GM21737 (cell line): ENCODE measurements around the gene KIF2A.

Experiments used
- ATAC-seq: cut with Tn5 transposase; IDR thresholded peaks from one replicate; pipeline ENCODE4 v1.9.1; 2021; ENCODE audit warnings: mild to moderate bottlenecking, moderate library complexity; ENCODE audit not compliant: unreplicated experiment

The KIF2A gene

GRCh38 chr5:62374090-62374489, 68.1 kb downstream of the KIF2A start:
- no peak for ATAC-seq

GRCh38 chr5:62375627-62376026, 69.6 kb downstream of the KIF2A start:
- ATAC-seq: no peak

DNA sequence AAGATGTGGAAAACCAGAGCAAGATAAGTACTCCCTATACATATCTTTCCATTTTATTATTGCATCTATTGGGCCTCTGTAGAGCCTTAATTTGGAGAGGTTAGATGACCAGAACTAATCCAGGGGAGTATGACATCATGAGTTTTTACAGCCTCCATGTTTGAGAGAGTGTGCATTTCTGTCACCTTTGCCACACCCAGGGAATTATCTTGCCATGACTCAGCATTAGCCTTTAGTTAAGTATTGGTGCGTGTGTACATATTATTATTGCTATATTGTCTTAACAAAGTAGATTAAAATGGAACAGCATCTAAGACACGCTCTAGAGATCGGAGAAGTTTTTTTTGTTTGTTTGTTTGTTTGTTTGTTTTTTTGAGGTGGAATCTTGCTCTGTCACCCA, 70.1 kb downstream of the KIF2A start:
- no peak for ATAC-seq

GRCh38 chr5:62385131-62385530, 79.1 kb downstream of the KIF2A start:
- ATAC-seq: no peak

DNA sequence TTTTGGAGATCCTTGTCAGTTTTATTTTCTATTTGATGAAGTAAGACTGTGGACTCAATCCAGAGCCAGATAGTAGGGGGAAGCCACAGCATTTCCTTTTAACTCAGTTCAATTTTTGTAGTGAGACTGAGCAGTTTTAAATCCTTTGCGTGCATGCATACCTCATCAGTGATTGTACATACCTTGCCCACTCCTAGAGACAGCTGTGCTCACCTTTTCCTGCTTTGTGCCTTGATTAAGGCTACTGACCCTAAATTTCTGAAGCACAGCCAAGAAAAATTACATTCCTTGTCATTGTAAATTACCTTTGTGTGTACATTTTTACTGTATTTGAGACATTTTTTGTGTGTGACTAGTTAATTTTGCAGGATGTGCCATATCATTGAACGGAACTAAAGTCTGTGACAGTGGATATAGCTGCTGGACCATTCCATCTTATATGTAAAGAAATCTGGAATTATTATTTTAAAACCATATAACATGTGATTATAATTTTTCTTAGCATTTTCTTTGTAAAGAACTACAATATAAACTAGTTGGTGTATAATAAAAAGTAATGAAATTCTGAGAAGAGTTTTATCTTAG, 79.9 kb downstream of the KIF2A start:
- ATAC-seq: no peak

DNA sequence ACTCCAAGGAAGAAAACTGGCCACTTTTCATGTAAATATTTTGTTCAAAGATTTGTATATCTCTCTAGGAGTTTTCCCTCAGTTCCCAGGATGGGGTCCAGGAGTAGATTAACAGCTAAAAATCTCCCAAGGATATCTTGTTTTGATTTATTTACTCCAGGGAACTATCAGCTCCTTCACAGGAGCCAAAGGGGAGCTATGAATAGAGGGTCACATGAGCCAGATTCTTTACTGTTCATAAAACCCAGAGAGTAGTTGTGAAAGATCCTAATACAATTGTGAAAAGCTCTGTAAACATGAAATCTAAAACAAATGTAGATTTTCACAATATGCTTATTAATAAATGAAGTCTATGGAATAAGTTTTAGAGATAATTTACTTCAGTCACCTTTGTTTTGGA, 80.8 kb downstream of the KIF2A start:
- ATAC-seq: no peak

DNA sequence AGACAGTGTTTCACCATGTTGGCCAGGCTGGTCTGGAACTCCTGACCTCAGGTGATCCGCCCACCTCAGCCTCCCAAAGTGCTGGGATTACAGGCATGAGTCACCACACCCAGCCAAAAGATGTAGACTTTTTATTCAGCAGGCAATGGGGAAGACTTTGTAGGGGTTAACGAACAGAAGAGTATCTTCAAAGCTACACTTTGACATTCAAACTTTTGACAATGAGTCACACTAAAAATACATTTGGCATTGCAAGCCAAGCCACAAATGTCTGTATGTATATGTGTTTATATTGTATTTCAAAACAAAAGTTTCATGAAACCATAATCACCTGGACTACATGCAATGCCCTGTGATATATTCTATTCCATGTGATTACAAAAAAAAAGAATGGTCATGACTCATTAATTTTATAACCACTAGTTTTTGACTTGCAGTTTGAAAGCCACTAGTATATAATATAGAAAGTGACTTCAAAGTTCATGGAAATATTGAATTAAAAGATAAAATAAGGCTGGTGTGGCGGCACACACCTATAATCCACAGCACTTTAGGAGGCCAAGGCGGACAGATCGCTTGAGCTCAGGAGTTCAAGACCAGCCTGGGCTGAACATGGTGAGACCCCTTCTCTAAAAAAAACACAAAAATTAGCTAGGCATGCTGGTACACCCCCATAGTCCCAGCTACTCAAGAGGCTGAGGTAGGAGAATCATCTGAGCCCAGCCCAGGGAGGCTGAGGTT, 89.4 kb downstream of the KIF2A start:
- ATAC-seq: no peak

DNA sequence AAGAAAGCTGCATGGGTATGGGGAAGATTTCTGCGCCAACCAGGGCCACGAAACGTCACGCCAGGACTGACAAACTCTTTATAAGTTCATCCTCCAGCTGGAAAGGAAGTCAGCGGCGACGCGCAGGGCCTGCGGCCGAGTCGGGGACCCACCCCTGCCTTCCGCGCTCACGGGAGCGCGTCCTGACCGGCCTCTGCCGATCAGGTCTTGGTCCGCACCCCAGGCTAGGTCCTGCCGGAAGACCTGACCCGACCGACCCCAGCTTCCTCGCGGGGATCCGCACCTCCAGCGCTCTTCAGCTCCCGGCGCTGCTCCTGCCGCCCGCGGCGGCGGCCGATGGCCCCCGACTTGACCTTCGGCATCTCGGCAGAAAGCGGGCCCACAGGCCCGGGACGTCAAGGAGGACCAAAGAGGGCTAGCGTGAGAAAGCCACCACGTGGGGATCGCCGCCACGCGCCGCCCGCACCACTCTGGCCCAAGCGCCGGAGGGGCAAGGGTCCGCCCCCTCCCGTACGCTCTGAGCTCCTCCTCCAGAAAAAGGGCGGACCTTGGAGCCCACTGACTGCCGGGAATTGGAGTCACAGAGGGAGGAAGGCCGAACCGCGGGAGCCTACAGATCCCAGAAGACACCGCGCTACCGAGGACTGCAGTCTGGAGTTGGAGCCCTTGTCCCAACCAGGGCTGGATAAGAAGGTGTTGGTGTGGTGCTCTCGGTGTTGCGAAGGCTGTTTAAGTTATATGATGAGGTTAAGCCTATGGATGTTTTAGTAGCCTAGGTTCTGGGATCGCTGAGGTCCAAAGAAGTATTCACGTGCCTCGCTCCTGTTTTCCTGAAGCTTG, 97.6 kb downstream of the KIF2A start, which contains the start of gene DIMT1:
DIMT1 (minus strand) TSS at position 495 of the 840 bp plus-strand sequence; CDS start at position 362, 133 bp downstream.
- peak; percentile 99 for ATAC-seq

- ATAC-seq: peak; percentile 95
These were observed 106.7 kb downstream of the KIF2A start, which contains the start of gene IPO11 for GRCh38 chr5:62412549-62413329. Gene IPO11 (plus strand): TSS chr5:62412763. CDS start chr5:62437280, 24,517 bp downstream.

- no peak for ATAC-seq
These were observed 107.7 kb downstream of the KIF2A start for GRCh38 chr5:62413711-62414110.

GRCh38 chr5:62418462-62419076, 112.6 kb downstream of the KIF2A start:
- no peak for ATAC-seq

DNA sequence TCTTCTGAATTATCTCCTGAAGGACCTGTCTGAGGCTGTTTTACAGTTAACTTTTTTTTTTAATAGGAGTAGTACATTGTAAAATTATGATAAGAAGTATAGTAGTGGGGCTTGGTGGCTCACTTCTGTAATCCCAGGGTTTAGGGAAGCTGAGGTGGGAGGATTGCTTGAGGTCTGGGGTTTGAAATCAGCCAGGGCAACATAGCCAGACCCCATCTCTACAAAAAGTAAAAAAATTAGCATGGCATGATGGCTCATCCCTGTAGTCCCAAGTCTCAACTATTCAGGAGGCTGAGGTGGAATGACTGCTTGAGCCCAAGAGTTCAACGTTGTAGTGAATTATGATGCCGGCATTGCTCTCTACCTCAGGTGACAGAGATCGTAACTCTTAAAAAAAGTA, 113.6 kb downstream of the KIF2A start:
- ATAC-seq: no peak

GRCh38 chr5:62421414-62421813, 115.4 kb downstream of the KIF2A start:
- ATAC-seq: no peak

- ATAC-seq: no peak
These were observed 118.8 kb downstream of the KIF2A start for GRCh38 chr5:62424763-62425162.

DNA sequence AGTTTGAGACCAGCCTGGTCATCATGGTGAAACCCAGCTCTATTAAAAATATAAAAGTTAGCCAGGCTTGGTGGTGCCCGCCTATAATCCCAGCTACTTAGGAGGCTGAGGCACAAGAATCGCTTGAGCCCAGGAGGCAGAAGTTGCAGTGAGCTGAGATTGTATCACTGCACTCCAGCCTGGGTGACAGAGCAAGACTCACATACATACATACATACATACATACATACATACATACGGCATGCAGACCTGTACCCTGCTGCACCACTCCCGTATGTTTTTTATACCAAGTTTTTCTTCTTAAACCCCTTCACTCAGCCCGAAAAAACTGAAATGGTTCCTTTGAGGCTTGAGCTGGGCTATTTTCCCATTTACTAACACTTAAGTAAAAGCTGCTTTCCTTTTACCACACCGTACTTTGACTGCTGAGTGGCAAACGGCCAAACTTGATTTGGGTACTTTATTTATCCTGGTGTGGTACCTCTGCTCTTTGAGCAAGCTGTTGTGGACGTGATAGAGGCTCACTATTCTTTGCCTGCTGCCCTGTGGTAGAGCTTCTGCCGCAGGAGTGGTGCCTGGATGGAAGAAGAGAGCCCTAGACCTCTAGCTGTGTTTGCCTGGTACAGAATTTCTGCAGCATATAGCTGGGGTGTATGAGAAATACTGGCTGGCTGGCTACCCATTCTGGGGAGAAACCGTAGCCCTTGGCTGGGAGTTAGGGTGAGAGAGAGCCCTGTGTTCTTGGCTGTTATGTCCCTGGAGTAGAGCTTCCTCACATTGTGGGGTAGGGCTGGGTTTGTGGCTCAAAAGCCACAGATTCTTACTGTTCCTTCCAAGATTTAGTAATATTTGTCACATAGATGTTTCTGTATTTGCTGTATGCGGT, 126.0 kb downstream of the KIF2A start:
- no peak for ATAC-seq

- no peak for ATAC-seq
These were observed 126.6 kb downstream of the KIF2A start for GRCh38 chr5:62432621-62433064.
